ENCODE measurements around the gene UPK1A.
"Not testable (repeated sequence)": the region's sequence is repeated elsewhere in the genome, so short reads cannot be mapped to it uniquely, and the experiment has no call there.

UPK1A gene

DNA sequence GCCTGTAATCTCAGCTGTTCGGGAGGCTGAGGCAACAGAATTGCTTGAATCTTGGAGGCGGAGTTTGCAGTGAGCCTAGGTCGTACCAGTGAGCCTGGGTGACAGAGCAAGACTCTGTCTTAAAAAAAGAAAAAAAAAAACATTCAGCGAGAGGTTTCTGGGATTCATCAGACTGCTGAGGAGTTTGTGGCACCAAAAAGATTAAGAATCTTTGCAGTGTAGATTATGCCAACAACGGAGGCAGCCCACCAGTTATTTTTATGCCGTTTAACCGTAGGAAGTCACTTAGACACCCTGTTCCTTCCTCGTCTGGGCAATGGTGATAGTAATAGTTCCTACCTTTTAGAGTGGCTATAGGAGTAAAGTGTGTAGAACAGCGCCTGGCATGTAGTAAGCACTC, 15.7 kb upstream of the UPK1A start:
- TF ChIP-seq, protein P1, sequence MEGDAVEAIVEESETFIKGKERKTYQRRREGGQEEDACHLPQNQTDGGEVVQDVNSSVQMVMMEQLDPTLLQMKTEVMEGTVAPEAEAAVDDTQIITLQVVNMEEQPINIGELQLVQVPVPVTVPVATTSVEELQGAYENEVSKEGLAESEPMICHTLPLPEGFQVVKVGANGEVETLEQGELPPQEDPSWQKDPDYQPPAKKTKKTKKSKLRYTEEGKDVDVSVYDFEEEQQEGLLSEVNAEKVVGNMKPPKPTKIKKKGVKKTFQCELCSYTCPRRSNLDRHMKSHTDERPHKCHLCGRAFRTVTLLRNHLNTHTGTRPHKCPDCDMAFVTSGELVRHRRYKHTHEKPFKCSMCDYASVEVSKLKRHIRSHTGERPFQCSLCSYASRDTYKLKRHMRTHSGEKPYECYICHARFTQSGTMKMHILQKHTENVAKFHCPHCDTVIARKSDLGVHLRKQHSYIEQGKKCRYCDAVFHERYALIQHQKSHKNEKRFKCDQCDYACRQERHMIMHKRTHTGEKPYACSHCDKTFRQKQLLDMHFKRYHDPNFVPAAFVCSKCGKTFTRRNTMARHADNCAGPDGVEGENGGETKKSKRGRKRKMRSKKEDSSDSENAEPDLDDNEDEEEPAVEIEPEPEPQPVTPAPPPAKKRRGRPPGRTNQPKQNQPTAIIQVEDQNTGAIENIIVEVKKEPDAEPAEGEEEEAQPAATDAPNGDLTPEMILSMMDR (IDR thresholded peaks at IDR 0.05; ENCODE audit: low read depth, low read length) = no peak
- no peak overlapping the region for H3K4me3 ChIP-seq (ENCODE audit: low read depth, low read length)
- in situ Hi-C loops (cut with HindIII; ENCODE audit: low sequenced_read_pairs) = no loop called here
- DNase-seq (ENCODE audit: low read depth, low spot score) = no peak

DNA sequence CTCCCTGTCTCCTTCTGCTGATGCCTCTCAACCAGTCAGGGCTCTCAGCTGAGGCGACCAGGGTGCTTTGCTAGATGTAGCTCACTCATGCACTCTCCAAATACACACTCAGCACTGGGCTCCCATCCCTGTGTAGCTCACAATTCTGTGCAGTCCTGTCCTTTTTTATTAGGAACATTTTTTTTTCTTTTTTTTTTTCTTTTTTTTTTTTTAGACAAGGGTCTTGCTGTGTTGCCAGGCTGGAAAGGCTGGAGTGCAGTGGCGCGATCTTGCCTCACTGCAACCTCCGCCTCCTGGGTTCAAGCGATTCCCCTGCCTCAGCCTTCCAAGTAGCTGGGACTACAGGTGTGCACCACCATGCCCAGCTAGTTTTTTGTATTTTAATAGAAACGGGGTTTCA, 11.5 kb upstream of the UPK1A start:
- DNase-seq (ENCODE audit: low read depth, low spot score); H3K4me3 ChIP-seq (ENCODE audit: low read depth, low read length); in situ Hi-C loops (cut with HindIII; ENCODE audit: low sequenced_read_pairs): not testable (repeated sequence)

DNA sequence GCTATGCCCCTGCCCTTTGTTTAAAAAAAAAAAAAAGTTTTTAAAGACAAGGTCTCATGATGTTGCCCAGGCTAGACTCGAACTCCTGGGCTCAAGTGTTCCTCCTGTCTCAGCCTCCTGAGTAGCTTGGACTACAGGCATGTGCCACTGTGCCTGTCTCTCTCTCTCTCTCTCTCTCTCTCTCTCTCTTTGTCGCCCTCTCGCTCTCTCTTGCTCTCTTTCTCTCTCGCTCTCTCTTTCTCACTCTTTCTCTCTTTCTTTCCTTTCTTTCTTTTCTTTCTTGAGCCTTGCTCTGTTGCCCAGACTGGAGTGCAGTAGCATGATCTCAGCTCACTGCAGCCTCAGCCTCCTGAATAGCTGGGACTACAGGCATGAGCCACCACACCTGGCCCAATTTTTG, 10.7 kb upstream of the UPK1A start:
- TF ChIP-seq, protein P1 (IDR thresholded peaks at IDR 0.05; ENCODE audit: low read depth, low read length) = no peak
- in situ Hi-C loops (cut with HindIII; ENCODE audit: low sequenced_read_pairs) = no loop called here
- no peak overlapping the region for H3K4me3 ChIP-seq (ENCODE audit: low read depth, low read length)
- no peak for DNase-seq (ENCODE audit: low read depth, low spot score)

DNA sequence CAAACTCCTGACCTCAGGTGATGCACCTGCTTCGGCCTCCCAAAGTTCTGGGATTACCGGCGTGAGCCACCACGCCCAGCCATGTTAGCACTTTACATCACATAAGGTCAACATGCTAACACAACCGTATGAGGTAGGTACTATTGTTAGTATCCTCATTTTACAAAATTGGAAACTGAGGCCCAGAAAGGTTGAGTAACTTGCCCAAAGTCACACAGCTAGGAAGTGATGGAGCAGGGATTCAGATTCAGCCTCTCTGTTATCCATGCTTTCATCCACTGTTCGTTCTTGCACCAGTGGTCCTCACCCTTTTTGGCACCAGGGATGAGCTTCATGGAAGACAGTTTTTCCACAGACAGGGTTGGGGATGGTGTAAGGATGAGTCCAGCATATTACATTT, 9.6 kb upstream of the UPK1A start:
- in situ Hi-C loops (cut with HindIII; ENCODE audit: low sequenced_read_pairs) = no loop called here
- DNase-seq (ENCODE audit: low read depth, low spot score) = no peak
- TF ChIP-seq, protein P1 (IDR thresholded peaks at IDR 0.05; ENCODE audit: low read depth, low read length) = no peak
- H3K4me3 ChIP-seq (ENCODE audit: low read depth, low read length) = no peak overlapping the region

DNA sequence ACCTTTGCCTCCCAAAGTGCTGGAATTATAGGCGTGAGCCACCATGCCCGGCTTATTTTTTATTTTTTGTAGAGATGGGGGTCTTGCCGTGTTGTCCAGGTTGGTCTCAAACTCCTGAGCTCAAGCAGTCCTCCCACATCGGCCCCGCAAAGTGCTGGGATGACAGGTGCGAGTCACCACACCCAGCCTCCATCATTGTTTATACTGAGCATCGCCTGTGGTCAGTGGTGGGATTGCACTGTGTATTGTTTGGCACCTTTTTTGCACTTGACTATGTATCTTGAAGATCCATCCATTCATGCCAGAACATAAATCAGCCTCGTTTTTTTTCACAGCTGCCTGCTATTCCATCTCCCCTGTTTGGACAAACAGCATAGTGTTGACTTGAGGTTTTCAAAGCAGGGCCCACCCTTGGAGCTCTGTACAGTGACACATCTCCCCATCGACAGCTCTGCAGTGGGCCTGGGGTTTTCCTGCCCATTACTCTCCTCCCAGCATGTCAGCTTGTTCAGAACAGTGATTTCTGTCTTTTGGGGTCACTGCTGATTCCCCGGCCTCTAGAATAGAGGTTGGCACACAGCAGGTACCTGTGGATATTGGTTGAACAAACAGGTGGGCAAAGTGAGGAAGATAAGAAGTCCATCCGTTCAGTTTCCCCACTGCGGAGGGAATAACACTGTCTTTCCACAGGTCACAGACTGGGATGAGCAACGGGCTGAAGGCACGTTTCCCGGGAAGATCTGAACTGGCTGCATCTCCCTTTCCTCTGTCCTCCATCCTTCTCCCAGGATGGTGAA, 8.2 kb upstream of the UPK1A start:
- in situ Hi-C loops (cut with HindIII; ENCODE audit: low sequenced_read_pairs) = no loop called here
- TF ChIP-seq, protein P1 (IDR thresholded peaks at IDR 0.05; ENCODE audit: low read depth, low read length) = peak; percentile 31
- no peak overlapping the region for H3K4me3 ChIP-seq (ENCODE audit: low read depth, low read length)
- peak; percentile 48 for DNase-seq (ENCODE audit: low read depth, low spot score)

DNA sequence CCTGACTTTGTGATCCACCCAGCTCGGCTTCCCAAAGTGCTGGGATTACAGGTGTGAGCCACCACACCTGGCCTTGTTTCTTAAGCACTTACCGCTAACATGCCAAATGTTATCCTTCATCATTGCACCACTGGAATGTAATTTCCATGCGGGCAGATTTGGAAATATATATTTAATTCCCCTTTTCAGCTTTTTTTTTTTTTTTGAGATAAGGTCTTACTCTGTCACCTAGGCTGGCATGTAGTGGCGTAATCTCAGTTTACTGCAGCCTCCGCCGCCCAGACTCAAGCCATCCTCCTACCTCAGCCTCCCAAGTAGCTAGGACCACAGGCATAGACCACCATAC, 4.3 kb upstream of the UPK1A start:
- in situ Hi-C loops (cut with HindIII; ENCODE audit: low sequenced_read_pairs) = no loop called here
- DNase-seq (ENCODE audit: low read depth, low spot score) = no peak
- H3K4me3 ChIP-seq (ENCODE audit: low read depth, low read length) = no peak overlapping the region
- TF ChIP-seq, protein P1 (IDR thresholded peaks at IDR 0.05; ENCODE audit: low read depth, low read length) = no peak

DNA sequence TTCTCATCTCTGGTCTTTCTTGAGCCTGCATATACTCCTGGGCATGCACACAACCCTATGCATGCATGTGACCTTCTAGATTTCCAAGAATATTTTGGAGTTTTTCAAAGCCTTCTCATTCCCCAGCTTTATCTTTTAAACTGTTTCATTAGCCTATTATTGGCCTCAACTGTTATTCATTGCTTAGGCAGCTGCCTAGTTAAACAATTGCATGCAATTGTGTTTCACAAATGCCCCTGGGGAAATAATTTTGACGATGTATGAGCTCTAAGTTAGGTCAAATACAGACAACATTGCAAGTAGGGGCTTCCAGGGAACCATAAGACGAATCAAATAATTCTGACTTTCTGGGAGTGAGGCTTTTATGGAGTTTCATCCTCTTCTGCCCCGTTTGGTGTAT, 2.3 kb upstream of the UPK1A start:
- no peak overlapping the region for H3K4me3 ChIP-seq (ENCODE audit: low read depth, low read length)
- in situ Hi-C loops (cut with HindIII; ENCODE audit: low sequenced_read_pairs) = no loop called here
- TF ChIP-seq, protein P1 (IDR thresholded peaks at IDR 0.05; ENCODE audit: low read depth, low read length) = no peak
- no peak for DNase-seq (ENCODE audit: low read depth, low spot score)
